GM23338 (cell line): ENCODE results near the gene ZYG11B. TPM values are rescaled to one million over a fixed set of nuclear protein-coding genes. Genes with fewer than 3 reads are reported as not detected.

Experiments
- ATAC-seq: fragments of 200-7000 bp; cut with Tn5 transposase; 3 replicates; pipeline ENCODE4 v1.9.1; 2020
- DNase-seq: peaks from one replicate; pipeline ENCODE4 v3.0.0-alpha.2; 2015; ENCODE audit warnings: low spot score
- H2AFZ ChIP-seq: fragments of 200-600 bp; sonication (generic); 2 replicates; pipeline ENCODE4 v1.8.0; 2016; ENCODE audit warnings: antibody characterized with exemption, mild to moderate bottlenecking, moderate library complexity
- H3F3A ChIP-seq: fragments of 200-600 bp; sonication (generic); replicated peaks from 2 replicates; pipeline ENCODE4 v1.8.0; 2017; ENCODE audit warnings: antibody characterized with exemption, mixed run types, low read depth
- H3K27ac ChIP-seq: fragments of 200-600 bp; sonication (generic); 2 replicates; pipeline ENCODE4 v1.6.1; 2016; ENCODE audit warnings: low read depth
- H3K27me3 ChIP-seq: fragments of 200-600 bp; sonication (generic); 2 replicates; pipeline ENCODE4 v1.8.0; 2016; ENCODE audit warnings: mild to moderate bottlenecking, mixed run types, moderate library complexity; ENCODE audit not compliant: insufficient read depth
- H3K36me3 ChIP-seq: fragments of 200-600 bp; sonication (generic); 2 replicates; pipeline ENCODE4 v1.8.0; 2016; ENCODE audit warnings: mild to moderate bottlenecking; ENCODE audit not compliant: insufficient read depth
- H3K4me1 ChIP-seq: fragments of 200-600 bp; sonication (generic); 2 replicates; pipeline ENCODE4 v1.8.0; 2016; ENCODE audit warnings: mild to moderate bottlenecking, moderate library complexity; ENCODE audit not compliant: insufficient read depth
- H3K4me2 ChIP-seq: fragments of 200-600 bp; sonication (generic); 2 replicates; pipeline ENCODE4 v1.7.1; 2017; ENCODE audit warnings: mixed run types
- H3K4me3 ChIP-seq: fragments of 200-600 bp; sonication (generic); 2 replicates; pipeline ENCODE4 v1.6.1; 2016; ENCODE audit warnings: mixed run types
- H3K79me2 ChIP-seq: fragments of 200-600 bp; sonication (generic); replicated peaks from 2 replicates; pipeline ENCODE4 v1.8.0; 2017; ENCODE audit warnings: mild to moderate bottlenecking; ENCODE audit not compliant: insufficient read depth
- H3K9me2 ChIP-seq: fragments of 200-600 bp; sonication (generic); 2 replicates; pipeline ENCODE4 v1.8.0; 2017; ENCODE audit not compliant: insufficient read depth
- H4K20me1 ChIP-seq: fragments of 200-600 bp; sonication (generic); replicated peaks from 2 replicates; pipeline ENCODE4 v1.8.0; 2017; ENCODE audit warnings: mild to moderate bottlenecking; ENCODE audit not compliant: insufficient read depth
- H3K27ac Mint-ChIP-seq: 2 replicates; pipeline ENCODE4 v1.8.0; 2020; ENCODE audit warnings: inconsistent platforms, mild to moderate bottlenecking, moderate library complexity, mixed read lengths
- H3K27me3 Mint-ChIP-seq: 3 replicates; pipeline ENCODE4 v1.8.0; 2022; ENCODE audit warnings: low read depth, mild to moderate bottlenecking, moderate library complexity, mixed read lengths, inconsistent platforms; ENCODE audit not compliant: insufficient read depth, poor library complexity
- H3K36me3 Mint-ChIP-seq: 3 replicates; pipeline ENCODE4 v1.8.0; 2021; ENCODE audit warnings: low read depth, mild to moderate bottlenecking, inconsistent platforms, moderate library complexity, mixed read lengths
- H3K4me1 Mint-ChIP-seq: 3 replicates; pipeline ENCODE4 v1.8.0; 2020; ENCODE audit warnings: mild to moderate bottlenecking, inconsistent platforms, mixed read lengths
- H3K4me3 Mint-ChIP-seq: 3 replicates; pipeline ENCODE4 v1.8.0; 2021; ENCODE audit warnings: moderate library complexity, mild to moderate bottlenecking, inconsistent platforms, mixed read lengths
- H3K9me3 Mint-ChIP-seq: 3 replicates; pipeline ENCODE4 v1.8.0; 2020; ENCODE audit warnings: moderate library complexity, mild to moderate bottlenecking, inconsistent platforms, mixed read lengths
- CREB1 ChIP-seq: fragments of 250-450 bp; sonication (Bioruptor Pico); IDR thresholded peaks from 2 replicates; pipeline ENCODE4 v1.5.0; 2020; ENCODE audit warnings: low read depth, mild to moderate bottlenecking, moderate library complexity
- CTCF ChIP-seq, 2 experiments: fragments of 200-600 bp in 1 of 2; sonication (generic) in 1 of 2; conservative IDR thresholded peaks; 2 replicates each; pipeline versions ENCODE4 v1.5.1 to v1.6.1; 2016 to 2017; ENCODE audit warnings: antibody characterized with exemption in 2 of 2, low read depth in 2 of 2, mild to moderate bottlenecking in 2 of 2, moderate library complexity in 1 of 2
- EZH2 ChIP-seq: fragments of 200-600 bp; sonication (generic); IDR thresholded peaks from one replicate; pipeline ENCODE4 v1.8.0; 2017; ENCODE audit warnings: antibody characterized with exemption, mild to moderate bottlenecking, low read depth; ENCODE audit not compliant: unreplicated experiment
- REST ChIP-seq: IDR thresholded peaks from one replicate; pipeline ENCODE4 v1.6.1; 2018; ENCODE audit warnings: antibody characterized with exemption; ENCODE audit not compliant: unreplicated experiment
- STAT1 ChIP-seq: IDR thresholded peaks from one replicate; pipeline ENCODE4 v1.6.1; 2016; ENCODE audit warnings: antibody characterized with exemption; ENCODE audit not compliant: unreplicated experiment
- ZNF462 ChIP-seq: fragments of 250-450 bp; sonication (Bioruptor Pico); IDR thresholded peaks from 2 replicates; pipeline ENCODE4 v1.5.0; 2020; ENCODE audit warnings: mild to moderate bottlenecking, moderate library complexity
- polyA plus RNA-seq: library from polyadenylated mRNA; unstranded; fragments of >200 nt; fragmentation: Nextera tagmentation; extraction: Ambion mirVana; gene quantifications from 2 replicates; pipeline ENCODE4 v1.2.1, GENCODE V29; 2016
- total RNA-seq: library from RNA; depleted of rRNA; stranded (reverse); fragments of >200 nt; shearing (Covaris generic); gene quantifications from 2 replicates; pipeline ENCODE4 v1.2.3, GENCODE V29; 2014

ZYG11B gene
- total and polyA plus RNA-seq, 2 experiments from 2014 or later: 7.8 to 42.3 TPM

GRCh38 chr1:52756020-52756419, 29.8 kb downstream of the ZYG11B start (continued):
- TF ChIP-seq ZNF462 (no peak), STAT1 (no peak)

GRCh38 chr1:52759908-52760307, 33.7 kb downstream of the ZYG11B start:
- no peak overlapping the region for H3K4me3 Mint-ChIP-seq
- Histone ChIP-seq H3K79me2 (0 out of 2 replicates have a peak, but pooled peaks cover 6% of the 10 kb centered on the region), H3K4me2 (no peak overlapping the region), H2AFZ (no peak overlapping the region), H3K36me3 (no peaks in the 10 kb centered on the region), H3K9me2 (no peaks in the 10 kb centered on the region), H3K27ac (no peak overlapping the region), H3F3A (no peaks in the 10 kb centered on the region), H3K27me3 (no peaks in the 10 kb centered on the region), H4K20me1 (peaks cover 6% of the 10 kb centered on the region; the same call in 1 of the 2 replicates), H3K4me3 (no peak overlapping the region), H3K4me1 (no peaks in the 10 kb centered on the region)
- H3K9me3 Mint-ChIP-seq: no peaks in the 10 kb centered on the region
- peaks cover 5% of the 10 kb centered on the region for H3K4me1 Mint-ChIP-seq
- no peaks in the 10 kb centered on the region; the same call in 2 of the 3 replicates for H3K36me3 Mint-ChIP-seq
- ATAC-seq (no peak), DNase-seq (no peak)
- H3K27me3 Mint-ChIP-seq: peaks cover 5% of the 10 kb centered on the region
- no peak overlapping the region for H3K27ac Mint-ChIP-seq
- TF ChIP-seq REST: no peak
- TF ChIP-seq CREB1 (CRISPR knock-in tag): no peak
- no peak for TF ChIP-seq EZH2
- no peak for TF ChIP-seq CTCF (conservative IDR thresholded peaks at IDR 0.05; ENCODE audit: low read depth in 2 of 2)
